ENCODE results near the gene IMP4. TPM values are rescaled to one million over a fixed set of nuclear protein-coding genes. Genes with fewer than 3 reads are reported as not detected.

The IMP4 gene
- total and polyA plus RNA-seq, 2 of the 4 experiments (the other 2 are of a cell fraction) = 154 to 169 TPM

GRCh38 chr2:130382313-130382917, 39.7 kb downstream of the IMP4 start:
- in situ Hi-C loops (cut with MboI; ENCODE audit: low sequenced_read_pairs) = no loop called here

More at GRCh38 chr2:130382313-130382917, 39.7 kb downstream of the IMP4 start:
- Histone ChIP-seq H3K9ac (ENCODE audit: low read depth, low read length) (no peak overlapping the region), H2AK9ac (replicated peaks; ENCODE audit: low read depth, low read length, poor library complexity) (peak overlapping the region; percentile 9), H3K56ac (ENCODE audit: extremely low read depth, insufficient read depth, low read length) (no peak overlapping the region), H4K5ac (ENCODE audit: low read depth, low read length) (no peak overlapping the region), H2BK120ac (ENCODE audit: low read depth, low read length) (no peak overlapping the region), H4K8ac (ENCODE audit: low read depth in 2 of 2, low read length in 2 of 2) (no peak overlapping the region), H3K4me1 (ENCODE audit: control insufficient read depth, insufficient read depth, low read length) (0 out of 2 replicates have a peak, but pooled peaks cover 2% of the 10 kb centered on the region), H4K91ac (ENCODE audit: insufficient read depth, low read depth, low read length) (no peak overlapping the region), H2BK20ac (ENCODE audit: low read depth, low read length) (no peak overlapping the region), H4K20me1 (ENCODE audit: insufficient read depth, low read length) (peaks cover 3% of the 10 kb centered on the region), H2AFZ (replicated peaks; ENCODE audit: low read length, poor library complexity) (no peak overlapping the region), H3K79me1 (ENCODE audit: low read depth in 1 of 2, low read length in 2 of 2) (peaks cover 17 to 57% of the 10 kb centered on the region in 2 experiments; a peak in 3 of 4 replicates), H3K27me3 (ENCODE audit: control insufficient read depth, insufficient read depth, low read length) (no peaks in the 10 kb centered on the region), H3K4ac (ENCODE audit: low read depth, low read length) (no peak overlapping the region), H2BK5ac (ENCODE audit: low read depth, low read length, poor library complexity, severe bottlenecking) (no peak overlapping the region), H3K9me3 (ENCODE audit: control insufficient read depth, insufficient read depth, low read length) (no peaks in the 10 kb centered on the region), H3K36me3 (ENCODE audit: control insufficient read depth, insufficient read depth, low read length) (peaks cover 7% of the 10 kb centered on the region), H3K18ac (ENCODE audit: low read depth, low read length) (no peak overlapping the region), H3K9me1 (ENCODE audit: insufficient read depth, low read length) (peaks cover 16% of the 10 kb centered on the region), H3K4me2 (ENCODE audit: low read depth, low read length) (no peak overlapping the region), H3K14ac (replicated peaks; ENCODE audit: low read depth, low read length) (no peak overlapping the region), H3K4me3 (ENCODE audit: insufficient read depth, low read depth, low read length) (no peak overlapping the region), H2AK5ac (ENCODE audit: low read depth, low read length) (no peak overlapping the region), H3K27ac (ENCODE audit: insufficient read depth, low read length) (no peak overlapping the region), H3K23ac (ENCODE audit: low read depth, low read length) (no peak overlapping the region), H2BK15ac (ENCODE audit: low read depth, low read length) (no peak overlapping the region)
- dilution Hi-C loops (cut with HindIII; ENCODE audit: low sequenced_read_pairs, unreplicated experiment) (no loop called here), intact Hi-C loops (cut with micrococcal nuclease) (no loop called here)
- no peak for TF ChIP-seq RFX5 (IDR thresholded peaks at IDR 0.05; ENCODE audit: low read depth, low read length)
- no peak for TF ChIP-seq USF2 (IDR thresholded peaks at IDR 0.05; ENCODE audit: low read depth, low read length)
- TF ChIP-seq SMC3 (IDR thresholded peaks at IDR 0.05; ENCODE audit: low read depth, low read length) = no peak
- no peak for TF ChIP-seq BHLHE40 (IDR thresholded peaks at IDR 0.05; ENCODE audit: low read depth, low read length)
- no peak for TF ChIP-seq RCOR1 (IDR thresholded peaks at IDR 0.05; ENCODE audit: insufficient replicate concordance, low read length)
- no peak for TF ChIP-seq ELK1 (IDR thresholded peaks at IDR 0.05; ENCODE audit: borderline replicate concordance, low read depth, low read length)
- no peak for TF ChIP-seq MXI1 (IDR thresholded peaks at IDR 0.05; ENCODE audit: borderline replicate concordance, low read depth, low read length)
- no peak for TF ChIP-seq MAFK (IDR thresholded peaks at IDR 0.05; ENCODE audit: low read depth, low read length)
- TF ChIP-seq FOS (IDR thresholded peaks at IDR 0.05; ENCODE audit: low read depth, low read length) = no peak
- TF ChIP-seq POLR2A (IDR thresholded peaks at IDR 0.05; ENCODE audit: low read depth, low read length) = no peak
- TF ChIP-seq RAD21 (IDR thresholded peaks at IDR 0.05; ENCODE audit: low read length) = no peak
- TF ChIP-seq CTCF (conservative IDR thresholded peaks at IDR 0.05; ENCODE audit: low read depth, low read length) = no peak
- TF ChIP-seq CEBPB (IDR thresholded peaks at IDR 0.05; ENCODE audit: low read depth, low read length) = no peak
- no peak for TF ChIP-seq MAZ (IDR thresholded peaks at IDR 0.05; ENCODE audit: borderline replicate concordance, low read depth, low read length)
- no peak for TF ChIP-seq NFE2L2 (IDR thresholded peaks at IDR 0.05; ENCODE audit: low read depth, low read length)
- TF ChIP-seq CHD1 (IDR thresholded peaks at IDR 0.05; ENCODE audit: low read depth, low read length) = no peak
- WGBS, 2 experiments (ENCODE audit: extremely low coverage in 2 of 2, insufficient read length in 1 of 2) = no CpG with 5 or more reads among the region's 8 CpGs
- no TSS peak for BruUV-seq (replicated peaks)
- ChIA-PET POLR2A (ENCODE audit: unreplicated experiment) (no interaction called here), CTCF (no interaction called here)
- DNase-seq = no peak
- no peak for ATAC-seq (ENCODE audit: low read depth)
